Adrenal gland (tissue), 19 donors: ENCODE results near the gene A4GALT. TPM values are rescaled to one million over a fixed set of nuclear protein-coding genes. Genes with fewer than 3 reads are reported as not detected.

ENCODE experiments used
- DNase-seq, 7 donors: peaks; one replicate each; pipeline ENCODE4 v3.0.0-alpha.2; 2019 to 2020
- H3K27ac ChIP-seq, 5 donors: fragments of 200-600 bp; sonication (generic) in 4 of 5; 1 replicate in 3 of 5; 2 replicates in 2 of 5; pipeline versions ENCODE4 v1.5.1 to v1.8.0; 2016 to 2020; ENCODE audit warnings: mild to moderate bottlenecking in 1 of 5
- H3K27me3 ChIP-seq: fragments of 200-600 bp; 2 replicates; pipeline ENCODE4 v1.8.0; 2021
- H3K36me3 ChIP-seq, 2 donors: fragments of 200-600 bp; replicated peaks in 1 of 2; 1 replicate in 1 of 2; 2 replicates in 1 of 2; pipeline versions ENCODE4 v1.5.1 to v1.8.0; 2018 to 2022
- H3K4me1 ChIP-seq, 2 donors: fragments of 200-600 bp; replicated peaks in 1 of 2; 1 replicate in 1 of 2; 2 replicates in 1 of 2; pipeline versions ENCODE4 v1.5.1 to v1.8.0; 2018 to 2021
- H3K4me3 ChIP-seq, 4 donors: fragments of 200-600 bp; sonication (generic) in 3 of 4; one replicate each; pipeline ENCODE4 v1.5.1; 2016 to 2018
- H3K9me3 ChIP-seq, 3 donors: fragments of 200-600 bp; sonication (generic) in 1 of 3; replicated peaks in 1 of 3; 1 replicate in 2 of 3; 2 replicates in 1 of 3; pipeline versions ENCODE4 v1.5.1 to v1.8.0; 2016 to 2021
- CTCF ChIP-seq, 6 experiments: fragments of 450-650 bp in 4 of 6; fragments of 200-600 bp in 2 of 6; sonication (generic) in 1 of 6; IDR thresholded peaks; 1 replicate in 5 of 6; 2 replicates in 1 of 6; pipeline versions ENCODE4 v1.5.1 to v1.8.0; 2016 to 2021; ENCODE audit warnings: antibody characterized with exemption in 6 of 6, mild to moderate bottlenecking in 2 of 6, moderate library complexity in 1 of 6
- POLR2A ChIP-seq, 2 donors: fragments of 450-650 bp; IDR thresholded peaks; one replicate each; pipeline ENCODE4 v1.6.1; 2017; ENCODE audit warnings: antibody characterized with exemption in 2 of 2, mild to moderate bottlenecking in 2 of 2, moderate library complexity in 1 of 2
- WGBS, 4 donors: extraction: QIAGEN DNeasy Blood & Tissue Kit in 2 of 4; methylation state at CpG; one replicate each; pipeline versions ENCODE4 v1.1.5 to v1.1.7; 2013 to 2017; 5-methylcytosine and 5-hydroxymethylcytosine counted together
- intact Hi-C, 2 donors: fragments of 100-400 bp; cut with DNase I; formaldehyde crosslinking; loops; one replicate each; pipeline versions ENCODE4 v1.14.1 to v1.15.0; 2022 to 2023
- long read RNA-seq, 10 donors: library from polyadenylated mRNA in 3 of 10; unstranded in 2 of 10; stranded (forward) in 1 of 10; transcript quantifications; one replicate each; pipeline ENCODE4 v2.0.0 and lab custom pipeline, GENCODE V29; 2021 to 2026
- polyA plus RNA-seq, 3 donors: library from polyadenylated mRNA; stranded (reverse); fragments of 200-250 nt in 2 of 3; fragments of 350-450 nt in 1 of 3; fragmentation: Illumina TruSeq in 1 of 3; extraction: RNeasy Lipid Tissue Mini Kit (QIAGEN cat#74804) in 1 of 3; gene quantifications; one replicate each; pipeline ENCODE4 v1.2.3, GENCODE V29; 2013 to 2014
- total RNA-seq, 9 donors: library from RNA; depleted of rRNA in 4 of 9; stranded (reverse); fragments of >200 nt in 4 of 9; fragments of 120-200 nt in 1 of 9; fragmentation: NEBNext Ultra II Directional in 1 of 9; extraction: Animal tissue kit (Norgen Biotek cat#: 25700) in 1 of 9; gene quantifications; one replicate each; pipeline versions ENCODE4 v1.1.0 to v1.2.4, GENCODE V29; 2013 to 2023
- donor health status: healthy with polysubstance abuse.
- donor health status: Bipolar disorder and iron deficiency.
- donor health status: DM: yes; HTN: yes; CAD: no.
- donor health status: DM: no; HTN: no; CAD: no.
- donor health status: DM: no; HTN: no; CAD: no.
- donor health status: DM: yes; HTN: yes; CAD: no.

The A4GALT gene
- 10 to 100 TPM in 7 of 9 donors, 1 to 10 TPM in 2; 1.9 to 29.8 (median 17.1) TPM for total RNA-seq
- 10 to 100 TPM in 2 of 3 donors, 1 to 10 TPM in 1; 4.2 to 21.5 (median 17.8) TPM for polyA plus RNA-seq
- long read RNA-seq, donor 1, partial matches to known transcripts: 0 of 1 reads
- long read RNA-seq, donor 1, other reads (novel, unspliced or antisense): 0 of 1 reads
- long read RNA-seq, donor 2, partial matches to known transcripts: 0 of 1 reads
- long read RNA-seq, donor 2, other reads (novel, unspliced or antisense): 0 of 1 reads
- long read RNA-seq, donor 3: 0 reads
- long read RNA-seq, donor 4, partial matches to known transcripts: 0 of 4 reads
- long read RNA-seq, donor 4, other reads (novel, unspliced or antisense): 0 of 4 reads
- long read RNA-seq, donor 5, transcript A4GALT-206 (3 exons, 2,141 nt): major isoform, 25 of 42 reads
- long read RNA-seq, donor 5, partial matches to known transcripts: 10 of 42 reads
- long read RNA-seq, donor 5, other reads (novel, unspliced or antisense): 2 of 42 reads
- long read RNA-seq, donor 6, partial matches to known transcripts: 0 of 2 reads
- long read RNA-seq, donor 6, other reads (novel, unspliced or antisense): 1 of 2 reads
- long read RNA-seq, donor 7: 0 reads
- long read RNA-seq, donor 8, partial matches to known transcripts: 0 of 1 reads
- long read RNA-seq, donor 8, other reads (novel, unspliced or antisense): 0 of 1 reads
- long read RNA-seq, donor 9: 0 reads
- long read RNA-seq, donor 10: 0 reads

- no peak for TF ChIP-seq POLR2A (IDR thresholded peaks at IDR 0.05)
- TF ChIP-seq CTCF (IDR thresholded peaks at IDR 0.05): no peak
- 1 to 2% (median 1%) methylated on average over 20 to 92 of the region's 104 CpGs; no CpG with 5 or more reads in 1 of the 4 donors for WGBS, 4 donors
- Histone ChIP-seq H3K27me3 (no peaks in the 10 kb centered on the region), H3K36me3 (no peaks in the 10 kb centered on the region), H3K4me1 (peaks cover 4 to 9% of the 10 kb centered on the region in 2 donors), H3K9me3 (no peaks in the 10 kb centered on the region), H3K4me3 (peak within 1 kb of the TSS; percentile 27 to 89 (median 40)), H3K27ac (peak within 1 kb of the TSS in 4 of 5 donors; percentile 10 to 72 (median 64))
- DNase-seq: no peak
- intact Hi-C loops: no loop called here
These were observed at the start of gene A4GALT for GRCh38 chr22:42720263-42721044. Gene A4GALT, minus strand, starts transcription at chr22:42720870. Its CDS starts 26,919 bp downstream, at chr22:42693951.

- intact Hi-C loops: no loop called here
- Histone ChIP-seq H3K4me1 (peaks cover 13 to 22% of the 10 kb centered on the region in 2 donors), H3K36me3 (no peaks in the 10 kb centered on the region), H3K4me3 (peak overlapping the region in 1 of 4 donors; percentile 13), H3K27me3 (no peaks in the 10 kb centered on the region), H3K9me3 (no peaks in the 10 kb centered on the region), H3K27ac (peak overlapping the region in 1 of 5 donors; percentile 76)
- no peak for TF ChIP-seq POLR2A (IDR thresholded peaks at IDR 0.05)
- TF ChIP-seq CTCF (IDR thresholded peaks at IDR 0.05): no peak
- WGBS, 4 donors: 76 to 91% (median 82%) methylated on average over 4 of the region's 4 CpGs
- DNase-seq: no peak
These were observed 49.7 kb upstream of the A4GALT start for GRCh38 chr22:42770448-42770726.

GRCh38 chr22:42769574-42770447, 49.1 kb upstream of the A4GALT start:
- H3K4me3 ChIP-seq: peak overlapping the region in 1 of 4 donors; percentile 13

More at GRCh38 chr22:42769574-42770447, 49.1 kb upstream of the A4GALT start:
- Histone ChIP-seq H3K4me1 (peaks cover 13 to 22% of the 10 kb centered on the region in 2 donors), H3K9me3 (no peaks in the 10 kb centered on the region), H3K27ac (peak overlapping the region in 3 of 5 donors; percentile 26 to 76 (median 52)), H3K36me3 (no peaks in the 10 kb centered on the region), H3K27me3 (no peaks in the 10 kb centered on the region)
- DNase-seq: peak; percentile 75 to 92 (median 89)
- intact Hi-C loops: no loop called here
- 25 to 31% (median 27%) methylated on average over 35 to 50 of the region's 50 CpGs for WGBS, 4 donors
- peak in 1 of 2 donors; percentile 50 for TF ChIP-seq POLR2A (IDR thresholded peaks at IDR 0.05)
- no peak for TF ChIP-seq CTCF (IDR thresholded peaks at IDR 0.05)
